ENCODE measurements around the gene TWSG1.
"Not testable (repeated sequence)": the region's sequence is repeated elsewhere in the genome, so short reads cannot be mapped to it uniquely, and the experiment has no call there.

TWSG1 gene

DNA sequence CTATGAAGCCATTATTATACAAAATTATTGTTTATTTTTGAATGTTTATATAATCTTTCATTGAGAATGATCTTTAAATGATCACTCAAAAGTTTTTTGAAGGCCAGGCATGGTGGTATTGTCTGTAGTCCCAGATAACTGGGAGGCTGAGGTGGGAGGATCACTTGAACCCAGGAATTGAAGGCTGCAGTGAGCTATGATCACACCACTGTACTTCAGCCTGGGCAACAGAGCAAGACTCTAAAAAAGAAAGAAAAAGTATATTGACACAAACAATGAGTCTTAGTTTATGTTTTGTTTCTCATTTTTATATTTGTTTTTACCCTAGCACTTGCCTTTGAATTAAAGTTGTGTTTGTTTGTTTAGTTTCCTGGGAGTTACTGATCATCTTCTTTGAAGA is 2.3 kb downstream of the TWSG1 start:
- DNase-seq, result no peak

DNA sequence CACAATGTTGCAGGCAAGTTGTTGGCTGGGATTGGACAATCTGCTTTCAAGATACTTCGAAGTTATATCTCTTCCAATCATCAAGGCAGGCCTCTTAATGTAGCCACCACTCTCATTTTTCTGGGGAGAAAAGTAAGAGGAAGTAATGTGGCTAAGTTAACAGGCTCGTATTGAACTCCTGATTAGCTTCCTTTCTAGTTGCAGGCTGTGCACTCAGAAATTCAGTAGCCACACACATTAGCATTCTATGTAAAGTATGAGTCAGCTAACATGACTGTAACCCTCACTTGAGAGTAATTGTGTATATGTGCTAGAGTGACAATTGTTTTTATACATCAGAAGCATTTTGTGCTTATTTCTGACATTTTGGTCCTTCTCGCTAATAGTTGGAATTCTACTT is 3.3 kb downstream of the TWSG1 start:
- DNase-seq, result no peak

DNA sequence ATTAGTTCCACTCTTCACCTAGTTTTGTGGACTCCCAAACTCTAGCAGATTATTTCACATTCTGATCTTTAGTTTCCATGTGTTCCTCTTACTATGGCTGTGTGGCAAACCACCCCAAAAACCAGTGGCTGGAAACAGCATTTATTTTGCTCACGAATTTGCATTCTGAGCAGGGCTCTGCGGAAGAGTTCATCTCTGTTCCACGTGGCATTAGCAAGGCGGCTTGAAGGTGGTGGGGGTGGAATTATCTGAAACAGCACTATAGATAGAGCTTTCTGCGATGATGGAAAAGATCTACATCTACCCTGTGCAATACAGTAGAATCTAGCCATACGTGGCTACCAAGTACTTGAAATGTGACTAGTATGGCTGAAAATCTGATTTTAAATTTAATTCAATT is 5.9 kb downstream of the TWSG1 start:
- no peak for DNase-seq

DNA sequence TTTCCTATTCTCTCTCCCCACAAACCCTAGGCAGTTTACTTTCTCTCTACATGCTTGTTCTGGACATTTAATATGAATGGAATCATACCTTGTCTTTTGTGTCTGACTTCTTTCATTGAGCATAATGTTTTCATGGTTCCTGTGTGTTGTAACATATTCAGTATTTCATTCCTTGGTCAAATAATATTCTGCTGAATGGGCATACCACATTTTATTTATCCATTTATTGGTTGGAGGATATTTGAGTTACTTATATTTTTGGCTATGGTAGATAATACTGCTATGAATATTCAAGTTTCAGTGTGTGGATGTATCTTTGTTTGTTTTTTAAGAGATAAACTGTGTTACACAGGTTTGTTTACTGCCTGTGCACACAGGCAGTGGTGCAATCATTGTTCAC is 9.0 kb downstream of the TWSG1 start:
- no peak for DNase-seq

DNA sequence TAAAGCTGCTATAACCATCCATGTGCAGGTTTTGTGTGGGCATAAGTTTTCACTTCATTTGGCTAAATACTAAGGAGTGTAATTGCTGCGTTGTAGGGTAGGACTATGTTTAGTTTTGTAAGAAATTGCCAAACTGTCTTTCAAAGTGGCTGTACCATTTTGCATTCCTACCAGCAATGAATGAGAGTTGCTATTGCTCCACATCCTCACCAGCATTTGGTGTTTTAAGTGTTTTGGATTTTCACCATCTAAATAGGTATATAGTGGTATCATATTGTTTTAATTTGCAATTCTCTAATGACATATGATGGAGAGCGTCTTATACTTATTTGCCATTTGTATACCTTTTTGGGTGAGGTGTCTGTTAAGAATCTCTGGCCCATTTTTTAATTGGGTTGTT is 12.2 kb downstream of the TWSG1 start:
- DNase-seq, result no peak

DNA sequence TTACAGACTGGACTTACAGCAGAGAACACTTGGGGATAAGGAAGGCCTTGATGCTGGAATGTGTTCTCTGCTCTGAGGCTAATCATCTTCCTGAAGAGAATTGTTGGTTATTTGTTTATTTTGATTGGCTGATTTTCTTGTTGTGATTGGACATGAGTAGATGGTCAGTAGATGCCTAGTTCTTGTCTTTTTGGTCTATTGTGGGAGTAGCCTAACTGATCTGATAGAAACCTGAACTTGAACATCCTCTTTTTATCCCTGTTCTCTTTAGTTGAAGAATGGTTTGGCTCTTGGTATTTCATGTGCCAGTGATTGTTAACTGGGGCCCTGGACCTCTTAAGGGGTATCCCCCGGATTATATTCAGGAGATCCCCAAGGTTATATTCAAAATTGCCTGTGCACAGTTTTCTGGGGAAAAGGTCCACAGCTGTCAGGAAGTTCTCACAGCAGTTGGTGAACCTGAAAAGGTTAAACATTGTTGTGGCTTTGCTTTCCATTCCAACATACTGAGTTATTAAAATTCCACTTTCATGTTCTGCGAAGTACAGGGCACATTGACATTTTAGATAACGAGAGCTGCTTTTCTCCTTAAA is 13.6 kb downstream of the TWSG1 start:
- no peak for DNase-seq

DNA sequence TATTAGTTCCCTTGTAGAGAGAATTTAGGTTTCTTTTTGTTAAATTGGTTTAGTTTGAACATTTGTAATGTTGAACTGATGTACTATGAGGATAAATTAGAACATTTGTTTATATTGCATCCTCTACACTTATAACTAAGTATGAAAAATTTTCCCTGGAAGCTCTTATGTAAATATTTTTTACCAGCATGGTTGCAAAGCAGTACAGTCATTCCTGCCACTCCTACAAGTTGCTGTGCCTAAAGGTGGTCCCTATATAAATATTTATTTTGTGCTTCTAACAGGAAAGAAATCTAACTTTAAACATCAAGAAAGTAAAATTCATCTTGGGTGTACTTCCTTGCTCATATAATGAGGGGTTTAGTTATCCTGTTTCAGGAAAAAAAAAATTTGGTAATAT is 14.2 kb downstream of the TWSG1 start:
- DNase-seq, result no peak

DNA sequence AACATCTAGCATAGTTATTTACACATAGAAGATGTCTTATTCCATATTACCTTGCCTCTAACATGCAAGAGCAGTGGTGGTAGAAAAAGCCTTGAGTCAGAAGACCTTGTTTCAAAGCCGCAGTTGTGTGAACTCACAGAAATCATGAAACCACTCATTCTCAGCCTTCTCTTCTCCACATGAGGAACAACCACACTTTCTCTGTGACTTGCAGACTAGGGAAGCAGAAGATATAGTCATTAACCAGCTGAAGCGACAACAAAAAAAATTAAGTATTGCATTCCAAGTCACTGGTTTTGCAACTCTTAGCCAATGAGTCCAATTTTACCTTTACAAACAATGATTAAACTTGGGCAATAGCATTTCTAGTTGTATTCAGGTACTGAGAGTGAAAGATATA is 19.0 kb downstream of the TWSG1 start:
- DNase-seq, result no peak

DNA sequence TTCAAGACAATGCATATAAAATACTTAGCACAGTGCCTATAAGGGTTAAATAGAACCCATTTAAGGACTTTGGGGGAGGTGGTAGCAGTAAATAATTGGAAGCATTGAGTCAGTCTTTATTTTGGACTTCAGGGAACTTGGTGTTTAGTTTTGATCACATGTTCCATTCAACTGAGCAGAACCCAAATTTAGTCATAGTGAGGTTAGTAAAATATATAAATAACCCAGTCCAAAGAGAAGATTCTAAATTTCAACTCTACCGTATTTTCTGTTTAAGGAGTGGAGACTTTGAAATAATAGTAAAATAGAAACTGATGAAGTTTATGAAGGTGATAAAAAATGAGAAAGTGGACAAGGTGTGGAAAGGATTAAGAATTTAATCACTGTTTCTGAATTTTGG is 19.7 kb downstream of the TWSG1 start:
- DNase-seq, result no peak

DNA sequence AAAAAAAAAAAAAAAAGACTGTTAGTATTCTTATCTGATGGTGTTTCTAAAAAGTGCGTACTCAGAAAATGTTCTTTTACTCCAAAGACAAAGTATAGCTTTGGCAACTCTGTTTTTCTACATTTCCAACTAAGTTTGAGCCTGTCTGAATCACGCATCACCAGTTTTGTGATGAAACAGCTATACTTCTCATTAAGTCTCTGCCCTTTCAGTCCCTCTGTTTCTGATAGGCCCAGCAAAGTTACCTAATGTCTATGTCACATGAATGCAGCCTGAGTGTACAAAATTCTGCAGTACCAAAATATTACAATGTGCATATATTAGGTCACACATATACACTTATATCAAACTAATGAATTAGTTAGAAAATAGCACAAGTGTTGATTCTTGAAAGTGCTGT is 22.4 kb downstream of the TWSG1 start:
- no peak for DNase-seq

DNA sequence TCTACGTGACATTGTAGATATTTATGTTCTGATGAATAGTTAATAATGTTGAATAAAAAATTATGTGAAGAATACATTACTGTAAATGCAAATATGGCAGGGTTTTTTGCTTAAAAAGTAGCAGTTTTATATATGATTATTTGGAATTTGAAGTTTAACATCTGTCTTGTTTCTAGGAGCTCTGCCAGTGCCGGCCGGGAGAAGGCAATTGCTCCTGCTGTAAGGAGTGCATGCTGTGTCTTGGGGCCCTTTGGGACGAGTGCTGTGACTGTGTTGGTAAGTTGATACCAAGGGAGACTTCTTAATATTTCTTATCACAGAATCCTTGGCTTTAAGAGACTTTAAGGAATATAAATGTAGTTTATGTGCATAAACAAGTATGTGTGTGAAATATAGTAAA is 25.2 kb downstream of the TWSG1 start:
- no peak for DNase-seq

DNA sequence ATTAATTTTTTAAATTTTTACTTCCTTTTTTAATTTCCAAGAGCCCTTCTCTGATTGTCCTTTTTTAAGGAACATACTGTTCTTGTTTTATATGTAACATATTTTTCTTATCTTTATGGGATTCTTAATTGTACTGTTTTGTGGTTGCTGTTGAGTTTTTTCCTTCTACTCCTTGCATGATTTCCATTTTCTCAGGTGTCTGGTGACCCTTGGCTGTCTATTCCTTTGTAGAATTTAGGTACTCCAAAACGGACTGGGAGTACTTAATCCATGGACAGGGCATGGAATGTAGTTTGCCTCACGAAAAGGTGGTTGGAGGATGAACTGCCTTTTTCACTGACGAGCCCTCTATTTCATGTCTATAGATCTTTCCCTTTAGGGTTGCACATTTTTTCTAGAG is 26.6 kb downstream of the TWSG1 start:
- DNase-seq, result no peak

DNA sequence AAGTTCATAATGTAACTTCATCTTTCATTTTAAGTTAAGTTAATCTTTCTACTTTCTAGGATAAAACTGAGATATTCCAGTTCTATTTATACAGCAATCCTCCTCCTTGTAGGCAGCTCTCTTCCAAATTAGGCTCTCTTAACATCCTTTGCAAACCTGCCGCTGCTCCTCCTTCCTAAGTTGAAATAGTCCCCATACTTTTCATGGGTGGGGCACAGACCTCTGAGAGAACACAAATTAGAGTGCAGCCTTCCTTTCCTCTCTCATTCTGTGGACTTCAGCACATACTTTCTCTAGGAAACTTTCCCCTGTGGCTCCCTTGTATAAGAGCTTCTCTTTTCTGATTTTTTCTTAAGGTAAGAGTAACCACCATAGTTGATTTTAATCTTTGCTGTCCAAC is 28.3 kb downstream of the TWSG1 start:
- no peak for DNase-seq

DNA sequence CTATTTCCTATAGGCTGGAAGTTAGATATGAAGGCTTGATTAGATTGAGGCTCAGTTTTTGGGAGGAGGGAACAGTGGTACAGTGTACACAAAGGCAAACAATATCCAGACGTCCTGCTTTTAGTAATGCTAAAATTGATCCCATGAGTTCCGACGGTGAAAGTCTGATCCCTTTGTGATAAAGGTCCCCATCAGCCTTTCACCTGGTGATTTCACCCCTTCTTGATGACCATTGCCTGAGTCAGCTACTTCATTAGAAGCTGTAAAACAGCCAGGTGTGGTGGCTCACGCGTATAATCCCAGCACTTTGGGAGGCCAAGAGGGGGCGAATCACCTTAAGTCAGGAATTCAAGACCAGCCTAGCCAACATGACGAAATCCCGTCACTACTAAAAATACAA is 29.7 kb downstream of the TWSG1 start:
- no peak for DNase-seq

DNA sequence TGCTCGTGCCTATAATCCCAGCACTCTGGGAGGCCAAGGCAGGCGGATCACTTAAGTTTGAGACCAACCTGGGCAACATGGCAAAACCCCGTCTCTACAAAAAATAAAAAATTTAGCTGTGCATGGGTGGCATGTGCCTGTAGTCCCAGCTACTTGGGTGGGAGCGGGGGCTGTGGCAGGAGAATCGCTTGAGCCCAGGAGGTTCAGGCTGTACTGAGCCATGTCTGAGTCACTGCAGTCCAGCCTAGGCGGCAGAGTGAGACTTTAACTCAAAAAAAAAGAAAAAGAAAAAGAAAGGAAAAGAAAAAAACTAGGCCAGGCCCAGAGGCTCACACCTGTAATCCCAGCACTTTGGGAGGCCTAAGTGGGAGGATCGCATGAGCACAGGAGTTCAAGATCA is 30.8 kb downstream of the TWSG1 start:
- DNase-seq, result no peak

DNA sequence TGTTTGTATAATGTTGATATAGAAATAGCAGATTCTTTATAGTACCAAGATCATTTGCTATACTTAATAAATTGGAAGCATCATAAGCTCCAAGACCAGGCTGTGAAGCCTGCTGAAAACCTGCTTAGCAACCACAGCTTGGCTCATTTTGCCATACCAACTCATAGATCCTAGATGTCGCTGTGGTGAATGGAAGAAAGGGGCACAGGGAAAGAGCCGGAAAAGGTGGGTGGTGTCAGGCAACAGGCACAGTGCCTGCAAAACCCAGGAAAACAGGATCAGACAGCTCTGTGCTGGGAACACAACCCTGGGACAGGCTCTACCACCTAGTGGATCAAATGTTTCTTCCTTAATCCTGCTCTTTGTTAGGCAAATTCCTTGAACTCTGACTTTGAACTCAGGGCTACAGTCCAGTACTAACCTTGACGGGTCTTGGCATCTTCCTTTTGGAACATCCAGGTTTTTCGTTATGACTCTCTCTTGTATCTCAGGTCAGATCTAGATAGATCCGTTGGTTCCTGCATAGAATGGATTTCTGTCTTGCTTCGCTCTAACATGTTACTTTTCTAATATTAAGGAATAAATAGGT is 31.6 kb downstream of the TWSG1 start:
- peak; percentile 80 for DNase-seq

DNA sequence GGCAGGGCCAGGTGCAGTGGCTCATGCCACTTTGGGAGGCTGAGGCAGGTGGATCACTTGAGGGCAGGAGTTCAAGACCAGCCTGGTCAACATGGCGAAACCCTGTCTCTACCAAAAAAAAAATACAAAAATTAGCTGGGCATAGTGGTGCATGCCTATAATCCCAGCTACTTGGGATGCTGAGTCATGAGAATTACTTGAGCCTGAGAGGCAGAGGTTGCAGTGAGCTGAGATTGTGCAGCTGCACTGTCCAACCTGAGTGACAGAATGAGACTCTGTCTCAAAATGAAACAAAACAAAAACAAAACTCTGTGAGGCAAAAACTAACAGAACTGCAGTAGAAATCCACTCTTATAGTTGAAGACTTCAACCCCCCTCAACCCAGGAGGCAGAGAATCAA is 38.7 kb downstream of the TWSG1 start:
- DNase-seq, result not testable (repeated sequence)

DNA sequence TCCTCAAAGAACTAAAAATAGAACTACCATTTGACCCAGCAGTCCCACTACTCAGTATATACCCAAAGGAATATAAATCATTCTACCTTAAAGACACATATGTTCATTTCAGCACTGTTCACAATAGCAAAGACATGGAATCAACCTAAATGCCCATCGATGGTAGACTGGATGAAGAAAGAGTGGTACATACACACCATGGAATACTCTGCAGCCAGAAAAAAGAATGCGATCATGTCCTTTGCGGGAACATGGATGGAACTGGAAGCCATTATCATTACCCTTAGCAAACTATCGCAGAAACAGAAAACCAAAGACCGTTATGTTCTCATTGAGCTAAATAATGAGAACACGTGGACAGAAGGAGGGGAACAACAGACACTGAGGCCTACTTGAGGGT is 44.5 kb downstream of the TWSG1 start:
- no peak for DNase-seq

DNA sequence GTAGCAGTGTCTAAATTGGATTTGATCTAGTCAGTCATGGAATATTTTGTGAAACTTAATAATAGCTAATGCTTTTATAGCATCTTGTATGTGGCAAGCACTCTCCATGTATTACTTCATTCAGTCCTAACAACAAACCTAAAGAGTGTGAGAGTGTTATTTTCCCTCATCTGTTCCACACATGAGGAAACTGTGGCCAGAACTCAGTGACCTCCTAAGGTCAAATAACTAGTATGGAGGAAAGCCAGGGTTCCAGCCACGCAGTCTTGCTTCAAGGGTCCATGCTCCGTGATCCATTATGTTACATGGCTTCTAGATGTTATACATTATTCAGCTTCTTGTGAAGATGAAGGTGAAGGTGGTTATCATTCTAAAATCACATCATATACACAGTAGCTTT is 45.5 kb downstream of the TWSG1 start:
- peak; percentile 21 for DNase-seq

DNA sequence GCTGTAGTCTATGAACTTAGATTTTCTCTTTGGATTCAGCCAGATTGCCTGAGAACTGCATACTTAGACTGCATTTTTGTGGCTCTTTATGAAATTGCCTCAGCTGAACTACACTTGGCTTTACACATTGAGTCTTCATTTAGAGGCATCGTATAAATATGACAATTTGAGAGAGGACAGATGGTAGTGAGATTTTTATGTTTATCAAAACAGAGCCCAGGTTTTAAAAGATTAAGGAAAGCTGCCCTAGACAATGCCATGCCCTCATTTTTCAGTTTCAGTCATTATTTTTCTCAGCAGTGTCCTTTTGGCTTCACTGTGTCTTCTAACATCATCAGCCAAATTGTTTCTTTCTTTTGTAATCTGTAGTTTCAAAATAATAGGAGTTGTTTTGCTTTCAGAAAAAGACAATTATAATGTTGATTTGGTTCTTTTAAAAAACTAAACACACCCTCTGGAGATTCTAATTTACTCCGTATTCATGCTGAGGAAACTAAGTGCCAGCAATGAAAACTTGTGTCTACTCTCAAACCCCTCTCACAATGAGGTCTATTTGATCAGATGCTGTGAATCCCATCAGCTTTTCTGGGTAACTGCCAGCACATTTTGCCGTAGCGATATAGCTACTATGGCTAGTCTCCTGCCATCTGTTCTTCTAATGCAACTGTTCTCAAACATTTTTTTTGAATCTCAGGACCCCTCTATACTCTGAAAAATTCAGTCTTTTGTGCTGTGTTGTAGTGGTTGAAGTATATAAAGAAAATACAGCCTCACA is 46.2 kb downstream of the TWSG1 start:
- peak; percentile 93 for DNase-seq

DNA sequence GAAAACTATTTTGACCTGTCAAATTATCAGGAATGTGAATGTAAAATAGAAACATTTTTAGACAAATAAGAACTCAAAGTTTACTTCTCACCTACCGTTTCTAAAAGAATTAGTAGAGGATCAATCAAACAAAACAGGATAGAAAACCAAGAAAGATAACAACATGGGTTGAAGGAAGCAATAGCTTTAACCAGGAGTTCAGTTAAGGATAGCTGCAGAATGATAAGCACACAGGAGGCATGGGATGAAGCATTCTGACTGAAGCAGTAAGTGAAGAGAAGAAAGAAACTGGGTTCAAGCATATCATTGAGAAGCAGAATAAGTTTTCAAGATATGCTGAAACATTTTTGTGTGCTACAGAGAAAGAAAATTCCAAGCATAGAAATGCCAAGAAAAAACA is 52.3 kb downstream of the TWSG1 start:
- DNase-seq, result no peak

DNA sequence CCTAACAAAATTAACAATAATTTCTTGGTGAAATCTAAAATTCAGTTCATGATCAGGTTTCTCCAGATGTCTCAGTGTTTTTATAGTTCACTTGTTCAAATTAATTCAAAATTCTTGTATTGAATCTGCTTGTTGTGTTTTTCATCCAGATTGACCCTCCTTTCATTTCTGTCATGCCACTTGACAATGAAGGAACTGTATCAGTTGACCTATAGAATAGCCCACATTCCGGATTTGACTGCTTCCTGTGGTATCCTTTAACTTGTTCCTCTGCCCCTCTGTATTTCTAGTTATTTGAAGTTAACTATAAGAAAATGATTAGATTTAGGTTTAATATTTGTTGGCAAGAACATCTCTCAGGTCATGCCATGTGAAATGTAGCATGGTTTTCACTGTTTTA is 53.3 kb downstream of the TWSG1 start:
- no peak for DNase-seq

DNA sequence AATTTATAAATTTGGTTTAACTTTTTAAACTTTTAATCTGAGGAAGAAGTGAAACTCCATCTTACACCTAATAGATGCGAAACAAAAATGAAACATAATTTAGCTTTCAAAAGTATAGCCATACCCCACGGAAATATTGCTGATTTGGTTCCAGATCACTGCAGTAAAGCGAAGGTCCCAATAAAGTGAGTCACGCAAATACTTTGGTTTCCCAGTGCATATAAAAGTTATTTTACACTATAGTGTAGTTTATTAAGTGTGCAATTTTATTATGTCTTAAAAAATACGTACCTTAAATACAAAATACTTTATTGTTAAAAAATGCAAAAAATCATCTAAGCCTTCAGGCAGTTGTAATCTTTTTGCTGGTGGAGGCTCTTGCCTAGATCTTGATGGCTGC is 55.1 kb downstream of the TWSG1 start:
- no peak for DNase-seq

DNA sequence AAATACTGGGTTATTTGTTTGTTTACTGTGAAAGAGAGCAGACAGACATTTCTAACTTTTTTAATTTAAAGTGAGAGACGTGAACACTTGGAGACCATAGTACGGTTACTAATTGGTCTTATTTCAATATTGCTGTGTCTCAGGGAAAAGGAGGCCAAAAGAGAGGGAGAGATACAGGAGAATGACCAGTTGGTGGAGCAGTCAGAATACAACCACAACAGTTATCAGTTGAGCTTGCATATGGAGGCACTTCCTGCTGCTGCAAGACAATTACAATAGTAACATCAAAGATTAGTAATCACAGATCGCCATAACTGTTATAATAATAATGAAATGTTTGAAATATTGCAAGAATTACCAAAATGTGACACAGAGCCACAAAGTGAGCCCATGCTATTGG is 58.2 kb downstream of the TWSG1 start:
- no peak for DNase-seq

DNA sequence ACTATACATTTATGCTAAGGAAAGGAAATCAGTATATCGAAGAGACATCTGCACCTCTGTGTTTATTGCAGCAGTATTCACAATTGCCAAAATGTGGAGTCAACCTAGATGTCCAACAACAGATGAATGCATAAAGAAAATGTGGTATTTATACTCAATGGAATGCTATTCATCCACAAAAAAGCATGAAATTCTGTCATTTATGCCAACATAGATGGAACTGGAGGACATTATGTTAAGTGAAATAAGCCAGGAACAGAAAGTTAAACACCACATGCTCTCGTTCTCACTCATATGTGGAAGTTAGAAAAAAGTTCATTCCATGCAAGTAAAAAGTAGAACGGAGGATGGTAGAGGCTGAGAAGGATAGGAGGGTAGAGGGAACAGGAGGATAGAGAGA is 59.5 kb downstream of the TWSG1 start:
- DNase-seq, result no peak

Data from NCI-H2227 treated with DMSO at 0.1 percent for 48 hours (cell line).